ENCODE measurements around the gene DTX1. TPM values are rescaled to one million over a fixed set of nuclear protein-coding genes. Genes with fewer than 3 reads are reported as not detected.
"Not testable (repeated sequence)": the region's sequence is repeated elsewhere in the genome, so short reads cannot be mapped to it uniquely, and the experiment has no call there.

Gene DTX1
- polyA plus RNA-seq, 3 donors = 3.4 to 109 (median 21.9) TPM

- no peak overlapping the region for H3K27ac ChIP-seq (ENCODE audit: low read depth, low read length)
- 6 to 10% (median 6%) methylated on average over 41 to 43 of the region's 43 CpGs for WGBS, 3 donors
Observed at GRCh38 chr12:113103756-113104450, 47.4 kb downstream of the DTX1 start.

- 70 to 87% (median 75%) methylated on average over 13 of the region's 13 CpGs for WGBS, 3 donors
- H3K27ac ChIP-seq (ENCODE audit: low read depth, low read length) = no peak overlapping the region
Observed at GRCh38 chr12:113104953-113105510, 48.5 kb downstream of the DTX1 start.

- H3K27ac ChIP-seq (ENCODE audit: low read depth, low read length) = no peak overlapping the region
- WGBS, 3 donors = 85 to 93% (median 88%) methylated on average over 15 of the region's 15 CpGs
Observed at GRCh38 chr12:113105606-113106271, 49.2 kb downstream of the DTX1 start.

DNA sequence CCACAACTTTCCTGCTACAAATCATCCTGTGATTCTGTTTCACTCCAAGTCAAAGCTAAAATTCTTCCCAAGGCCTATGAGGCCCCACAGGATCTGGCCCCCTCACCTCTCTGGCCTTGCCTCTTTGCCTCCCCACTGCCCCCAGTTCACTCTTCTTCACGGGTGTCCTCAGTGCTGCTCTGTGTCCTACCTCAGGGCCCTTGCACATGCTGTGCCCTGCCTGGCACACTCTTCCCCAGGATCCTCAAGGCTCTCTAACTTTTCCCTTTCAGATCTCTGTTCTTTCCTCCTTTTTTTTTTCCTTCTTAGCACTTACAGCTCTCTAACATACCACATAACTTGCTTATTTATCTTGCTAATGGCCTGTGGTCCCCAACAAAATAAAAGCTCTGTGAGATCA is 49.8 kb downstream of the DTX1 start:
- no peak overlapping the region for H3K27ac ChIP-seq (ENCODE audit: low read depth, low read length)
- WGBS, 3 donors = 77 to 79% (median 78%) methylated on average over 1 of the region's 1 CpG

GRCh38 chr12:113108308-113108707 is 51.8 kb downstream of the DTX1 start:
- H3K27ac ChIP-seq (ENCODE audit: low read depth, low read length) = no peak overlapping the region
- 92 to 97% (median 94%) methylated on average over 4 of the region's 4 CpGs for WGBS, 3 donors

GRCh38 chr12:113109360-113109759 is 52.8 kb downstream of the DTX1 start:
- no peak overlapping the region for H3K27ac ChIP-seq (ENCODE audit: low read depth, low read length)
- WGBS, 3 donors = 78 to 83% (median 80%) methylated on average over 5 of the region's 5 CpGs

DNA sequence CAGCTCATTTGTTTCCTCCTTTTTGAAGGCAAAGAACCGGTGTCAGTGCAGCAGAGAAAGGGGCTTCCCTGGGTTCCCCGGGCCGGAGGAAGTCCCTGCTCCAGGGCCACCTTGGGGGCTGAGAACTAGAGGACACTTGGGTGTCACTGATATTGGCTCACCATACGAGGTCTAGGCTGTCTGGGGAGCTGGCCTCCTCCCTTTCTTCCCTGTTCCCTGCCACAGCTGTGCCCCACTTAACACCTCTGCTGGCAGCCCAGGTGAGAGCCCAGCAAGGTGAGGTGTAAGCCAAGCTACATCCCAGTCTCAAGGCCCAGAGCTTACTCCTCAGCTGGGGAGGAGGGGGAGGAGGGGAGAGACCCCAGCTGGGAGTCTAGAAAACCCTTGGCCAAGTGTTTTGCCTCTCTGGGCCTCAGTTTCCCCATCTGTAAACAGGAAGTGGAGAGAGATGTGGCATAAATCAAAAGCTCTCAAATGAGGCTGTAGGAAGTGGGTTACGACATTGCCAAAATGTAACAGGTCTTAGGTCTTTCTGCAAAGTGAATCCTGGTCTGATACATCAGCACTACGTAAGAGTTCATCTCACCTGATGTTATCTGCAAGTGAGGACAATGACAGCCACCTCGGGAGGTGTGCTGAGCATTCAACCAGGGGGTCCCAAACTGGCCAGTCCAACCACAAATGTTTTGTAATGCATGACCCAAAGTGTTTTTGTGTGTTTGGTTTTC is 53.5 kb downstream of the DTX1 start:
- 43 to 67% (median 56%) methylated on average over 7 of the region's 7 CpGs for WGBS, 3 donors
- H3K27ac ChIP-seq (ENCODE audit: low read depth, low read length) = no peak overlapping the region

DNA sequence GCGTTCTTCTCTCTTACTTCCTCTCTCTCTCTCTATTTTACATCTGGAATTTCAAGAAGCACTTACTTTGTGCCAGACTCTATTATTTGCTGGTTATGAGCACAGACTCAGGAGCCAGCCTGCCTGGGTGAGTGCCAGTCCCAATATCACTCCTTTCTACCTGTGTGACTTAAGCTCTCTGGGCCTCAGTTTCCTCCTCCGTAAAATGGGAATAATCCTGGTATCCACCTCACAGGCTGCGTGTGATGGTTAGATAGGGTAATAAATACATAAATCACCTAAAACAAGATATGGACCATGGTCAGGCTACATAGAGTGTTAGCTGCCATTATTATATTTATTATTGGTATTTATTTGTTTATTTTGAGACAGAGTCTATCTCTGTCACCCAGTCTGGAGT is 54.7 kb downstream of the DTX1 start:
- WGBS, 3 donors = 81 to 91% (median 85%) methylated on average over 3 of the region's 3 CpGs
- no peak overlapping the region for H3K27ac ChIP-seq (ENCODE audit: low read depth, low read length)

DNA sequence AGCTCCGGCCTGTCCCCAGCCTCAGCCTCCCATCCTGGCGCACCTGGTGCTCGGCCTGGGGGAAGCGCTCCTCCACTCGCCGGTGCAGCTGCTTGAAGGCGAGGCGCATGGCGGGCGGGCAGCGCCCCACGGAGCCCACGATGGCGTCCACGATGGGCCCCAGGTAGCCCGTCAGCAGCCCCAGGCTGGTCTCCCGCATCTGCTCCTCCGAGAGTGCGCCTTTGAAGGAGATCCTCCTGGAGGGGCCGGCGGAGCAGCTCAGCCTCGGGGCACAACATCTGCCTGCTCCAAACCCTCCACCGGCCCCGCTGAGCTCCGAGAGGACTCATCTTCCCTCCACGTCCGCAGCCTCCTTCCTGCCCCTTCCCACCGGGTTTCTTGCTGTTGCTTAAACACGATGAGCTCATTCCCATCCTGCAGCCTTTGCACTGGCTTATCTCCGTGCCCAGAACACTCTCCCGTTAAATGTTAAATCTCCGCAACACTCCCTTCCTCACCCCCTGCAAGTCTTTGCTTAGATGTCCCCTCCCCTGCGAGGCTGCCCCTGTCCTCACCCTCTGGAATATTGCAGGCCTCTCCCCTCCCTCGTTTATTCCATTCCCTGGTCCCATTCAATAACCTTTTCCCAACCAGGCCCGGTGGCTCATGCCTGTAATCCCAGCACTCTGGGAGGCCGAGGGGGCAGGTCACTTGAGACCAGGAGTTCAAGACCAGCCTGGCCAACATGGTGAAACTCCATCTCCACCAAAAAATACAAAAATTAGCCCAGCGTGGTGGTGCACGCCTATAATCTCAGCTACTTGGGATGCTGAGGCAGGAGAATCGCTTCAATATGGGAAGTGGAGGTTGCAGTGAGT is 55.7 kb downstream of the DTX1 start:
- no peak overlapping the region for H3K27ac ChIP-seq (ENCODE audit: low read depth, low read length)
- 70 to 75% (median 71%) methylated on average over 39 of the region's 39 CpGs for WGBS, 3 donors

DNA sequence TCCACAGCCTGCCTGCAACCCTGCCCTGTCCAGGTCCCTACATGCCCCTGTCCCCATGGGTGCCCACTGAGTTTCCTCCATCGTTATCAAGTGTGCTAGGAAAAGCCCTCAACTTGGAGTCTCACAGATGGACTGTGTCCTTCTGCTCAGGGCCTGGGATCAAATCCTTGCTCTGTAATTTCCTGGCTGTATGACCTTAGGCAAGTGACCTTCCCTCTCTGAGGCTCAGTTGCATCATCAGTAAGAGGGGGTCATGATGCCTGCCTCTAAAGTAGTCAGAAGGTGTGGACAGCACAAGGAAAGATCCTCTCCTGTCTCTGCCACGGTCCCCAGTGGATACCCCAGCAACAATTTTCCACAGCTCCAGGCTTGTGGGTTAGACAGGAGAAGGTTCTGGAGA is 56.9 kb downstream of the DTX1 start:
- WGBS, 3 donors = 74 to 81% (median 75%) methylated on average over 2 of the region's 2 CpGs
- H3K27ac ChIP-seq (ENCODE audit: low read depth, low read length) = no peak overlapping the region

GRCh38 chr12:113114447-113115178 is 58.1 kb downstream of the DTX1 start:
- 90 to 92% (median 91%) methylated on average over 19 of the region's 19 CpGs for WGBS, 3 donors
- H3K27ac ChIP-seq (ENCODE audit: low read depth, low read length) = no peak overlapping the region

DNA sequence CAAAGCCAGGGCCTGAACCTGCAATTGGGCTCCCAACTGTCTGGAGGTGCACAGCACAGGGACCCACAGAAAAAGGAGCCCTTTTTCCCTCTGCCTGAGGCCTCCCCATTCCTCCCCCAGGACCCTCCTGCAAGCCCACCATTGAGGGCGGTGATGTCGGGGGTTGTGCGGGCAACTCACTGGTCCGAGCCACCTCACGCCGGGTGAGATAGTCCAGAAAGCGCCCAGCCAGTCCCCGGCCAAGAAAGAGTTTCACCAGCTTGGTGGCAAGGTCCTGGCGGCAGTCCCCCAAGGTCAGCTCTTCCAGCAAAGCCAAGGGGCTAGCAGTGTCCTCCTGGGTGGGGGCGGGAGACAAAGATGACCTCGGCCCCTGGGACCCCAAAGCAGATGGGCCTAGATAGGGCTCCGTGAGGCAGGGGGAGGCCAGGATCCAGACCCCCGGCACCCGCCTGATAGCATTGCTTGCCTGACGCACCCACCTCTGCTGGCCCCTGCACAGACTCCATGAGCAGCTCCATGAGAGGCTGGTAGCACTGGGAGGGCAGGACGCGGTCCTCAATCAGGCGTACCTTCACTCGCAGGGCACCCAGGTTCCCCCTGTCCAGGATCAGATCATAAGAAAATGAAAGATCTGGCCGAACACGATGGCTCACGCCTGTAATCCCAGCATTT is 59.1 kb downstream of the DTX1 start:
- WGBS, 3 donors = 74 to 93% (median 85%) methylated on average over 22 of the region's 22 CpGs
- H3K27ac ChIP-seq (ENCODE audit: low read depth, low read length) = no peak overlapping the region

DNA sequence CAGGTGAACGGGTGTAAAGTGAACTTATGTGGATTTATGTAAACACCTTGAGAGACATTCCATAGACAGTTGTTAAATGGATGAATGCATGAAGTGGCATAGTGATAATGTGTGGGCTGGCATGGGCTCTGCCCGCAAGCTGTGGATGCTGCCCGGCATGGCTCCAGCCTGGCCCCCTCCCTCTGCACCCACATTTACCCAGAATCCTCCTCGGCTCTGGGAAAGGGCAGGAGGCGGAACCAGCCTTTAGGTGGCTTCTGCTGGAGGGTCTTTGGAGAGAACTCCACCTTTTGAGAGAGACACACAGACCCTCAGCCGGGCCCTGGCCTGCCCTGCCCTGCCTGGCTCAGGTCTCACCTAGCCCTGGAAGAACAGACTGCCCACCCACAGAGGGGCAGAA is 60.3 kb downstream of the DTX1 start:
- no peak overlapping the region for H3K27ac ChIP-seq (ENCODE audit: low read depth, low read length)
- WGBS, 3 donors = 69 to 77% (median 76%) methylated on average over 6 of the region's 6 CpGs

DNA sequence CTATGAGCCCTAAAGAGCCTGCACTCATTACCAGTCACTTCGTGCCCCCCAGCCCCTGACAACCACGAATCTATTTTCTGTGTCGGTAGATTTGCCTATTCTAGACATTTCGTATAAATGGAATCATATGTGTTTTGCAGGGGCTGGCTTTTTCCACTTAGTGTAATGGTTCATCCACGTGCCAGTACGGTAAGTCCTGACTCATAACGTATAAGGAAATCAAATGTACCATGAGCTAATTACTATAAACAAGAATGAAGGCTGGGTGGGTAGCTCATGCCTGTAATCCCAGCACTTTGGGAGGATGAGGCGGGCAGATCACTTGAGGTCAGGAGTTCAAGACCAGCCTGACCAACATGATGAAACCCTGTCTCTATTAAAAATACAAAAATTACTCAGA is 61.2 kb downstream of the DTX1 start:
- H3K27ac ChIP-seq (ENCODE audit: low read depth, low read length) = not testable (repeated sequence)
- WGBS, 3 donors = 77 to 82% (median 79%) methylated on average over 8 of the region's 8 CpGs

GRCh38 chr12:113118142-113118541 is 61.6 kb downstream of the DTX1 start:
- 96 to 100% (median 97%) methylated on average over 1 of the region's 1 CpG for WGBS, 3 donors
- no peak overlapping the region for H3K27ac ChIP-seq (ENCODE audit: low read depth, low read length)

GRCh38 chr12:113119980-113120669 is 63.6 kb downstream of the DTX1 start:
- no peak overlapping the region for H3K27ac ChIP-seq (ENCODE audit: low read depth, low read length)
- WGBS, 3 donors = 35 to 36% (median 36%) methylated on average over 4 of the region's 4 CpGs
